ENCODE results near the gene PRKAB1.

DNA sequence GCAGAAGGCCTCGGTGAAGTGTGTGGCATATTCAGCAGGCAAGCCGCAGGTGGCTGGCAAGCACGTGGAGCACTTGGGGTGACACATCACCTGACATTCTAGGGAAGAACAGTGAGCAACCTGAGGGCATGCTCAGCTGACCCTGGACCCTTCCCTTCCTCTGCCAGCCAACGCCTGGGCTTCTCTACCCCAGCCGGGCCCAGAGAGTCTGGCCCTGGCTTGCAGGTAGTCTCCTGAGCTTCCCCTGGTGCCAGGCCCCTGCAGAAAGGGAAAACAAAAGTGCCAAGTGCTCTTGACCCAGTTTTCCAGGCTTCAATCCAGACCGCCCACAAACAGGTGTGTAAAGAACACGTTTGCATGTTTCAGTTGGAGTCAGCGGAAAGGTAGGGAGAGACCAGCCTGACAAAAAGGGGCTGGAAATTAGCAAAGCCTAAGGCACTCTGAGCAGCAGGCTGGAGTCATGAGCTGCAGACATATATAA, 45.7 kb downstream of the PRKAB1 start:
- TF ChIP-seq, protein P1, sequence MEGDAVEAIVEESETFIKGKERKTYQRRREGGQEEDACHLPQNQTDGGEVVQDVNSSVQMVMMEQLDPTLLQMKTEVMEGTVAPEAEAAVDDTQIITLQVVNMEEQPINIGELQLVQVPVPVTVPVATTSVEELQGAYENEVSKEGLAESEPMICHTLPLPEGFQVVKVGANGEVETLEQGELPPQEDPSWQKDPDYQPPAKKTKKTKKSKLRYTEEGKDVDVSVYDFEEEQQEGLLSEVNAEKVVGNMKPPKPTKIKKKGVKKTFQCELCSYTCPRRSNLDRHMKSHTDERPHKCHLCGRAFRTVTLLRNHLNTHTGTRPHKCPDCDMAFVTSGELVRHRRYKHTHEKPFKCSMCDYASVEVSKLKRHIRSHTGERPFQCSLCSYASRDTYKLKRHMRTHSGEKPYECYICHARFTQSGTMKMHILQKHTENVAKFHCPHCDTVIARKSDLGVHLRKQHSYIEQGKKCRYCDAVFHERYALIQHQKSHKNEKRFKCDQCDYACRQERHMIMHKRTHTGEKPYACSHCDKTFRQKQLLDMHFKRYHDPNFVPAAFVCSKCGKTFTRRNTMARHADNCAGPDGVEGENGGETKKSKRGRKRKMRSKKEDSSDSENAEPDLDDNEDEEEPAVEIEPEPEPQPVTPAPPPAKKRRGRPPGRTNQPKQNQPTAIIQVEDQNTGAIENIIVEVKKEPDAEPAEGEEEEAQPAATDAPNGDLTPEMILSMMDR (conservative IDR thresholded peaks at IDR 0.05; ENCODE audit: low read depth in 2 of 2) = no peak
- TF ChIP-seq POLR2AphosphoS5 (IDR thresholded peaks at IDR 0.05; ENCODE audit: low read depth) (no peak), EZH2phosphoT487 (IDR thresholded peaks at IDR 0.05; ENCODE audit: unreplicated experiment) (no peak), EZH2 (IDR thresholded peaks at IDR 0.05; ENCODE audit: low read depth, unreplicated experiment) (no peak), JUNB (IDR thresholded peaks at IDR 0.05; ENCODE audit: unreplicated experiment) (no peak), STAT1 (IDR thresholded peaks at IDR 0.05; ENCODE audit: unreplicated experiment) (no peak), CREB1 (CRISPR knock-in tag; IDR thresholded peaks at IDR 0.05; ENCODE audit: low read depth) (no peak), ZNF114 (CRISPR knock-in tag; IDR thresholded peaks at IDR 0.05) (no peak)
- TF ChIP-seq, protein P2, sequence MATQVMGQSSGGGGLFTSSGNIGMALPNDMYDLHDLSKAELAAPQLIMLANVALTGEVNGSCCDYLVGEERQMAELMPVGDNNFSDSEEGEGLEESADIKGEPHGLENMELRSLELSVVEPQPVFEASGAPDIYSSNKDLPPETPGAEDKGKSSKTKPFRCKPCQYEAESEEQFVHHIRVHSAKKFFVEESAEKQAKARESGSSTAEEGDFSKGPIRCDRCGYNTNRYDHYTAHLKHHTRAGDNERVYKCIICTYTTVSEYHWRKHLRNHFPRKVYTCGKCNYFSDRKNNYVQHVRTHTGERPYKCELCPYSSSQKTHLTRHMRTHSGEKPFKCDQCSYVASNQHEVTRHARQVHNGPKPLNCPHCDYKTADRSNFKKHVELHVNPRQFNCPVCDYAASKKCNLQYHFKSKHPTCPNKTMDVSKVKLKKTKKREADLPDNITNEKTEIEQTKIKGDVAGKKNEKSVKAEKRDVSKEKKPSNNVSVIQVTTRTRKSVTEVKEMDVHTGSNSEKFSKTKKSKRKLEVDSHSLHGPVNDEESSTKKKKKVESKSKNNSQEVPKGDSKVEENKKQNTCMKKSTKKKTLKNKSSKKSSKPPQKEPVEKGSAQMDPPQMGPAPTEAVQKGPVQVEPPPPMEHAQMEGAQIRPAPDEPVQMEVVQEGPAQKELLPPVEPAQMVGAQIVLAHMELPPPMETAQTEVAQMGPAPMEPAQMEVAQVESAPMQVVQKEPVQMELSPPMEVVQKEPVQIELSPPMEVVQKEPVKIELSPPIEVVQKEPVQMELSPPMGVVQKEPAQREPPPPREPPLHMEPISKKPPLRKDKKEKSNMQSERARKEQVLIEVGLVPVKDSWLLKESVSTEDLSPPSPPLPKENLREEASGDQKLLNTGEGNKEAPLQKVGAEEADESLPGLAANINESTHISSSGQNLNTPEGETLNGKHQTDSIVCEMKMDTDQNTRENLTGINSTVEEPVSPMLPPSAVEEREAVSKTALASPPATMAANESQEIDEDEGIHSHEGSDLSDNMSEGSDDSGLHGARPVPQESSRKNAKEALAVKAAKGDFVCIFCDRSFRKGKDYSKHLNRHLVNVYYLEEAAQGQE (IDR thresholded peaks at IDR 0.05; ENCODE audit: unreplicated experiment) = no peak
- TF ChIP-seq, protein P3, sequence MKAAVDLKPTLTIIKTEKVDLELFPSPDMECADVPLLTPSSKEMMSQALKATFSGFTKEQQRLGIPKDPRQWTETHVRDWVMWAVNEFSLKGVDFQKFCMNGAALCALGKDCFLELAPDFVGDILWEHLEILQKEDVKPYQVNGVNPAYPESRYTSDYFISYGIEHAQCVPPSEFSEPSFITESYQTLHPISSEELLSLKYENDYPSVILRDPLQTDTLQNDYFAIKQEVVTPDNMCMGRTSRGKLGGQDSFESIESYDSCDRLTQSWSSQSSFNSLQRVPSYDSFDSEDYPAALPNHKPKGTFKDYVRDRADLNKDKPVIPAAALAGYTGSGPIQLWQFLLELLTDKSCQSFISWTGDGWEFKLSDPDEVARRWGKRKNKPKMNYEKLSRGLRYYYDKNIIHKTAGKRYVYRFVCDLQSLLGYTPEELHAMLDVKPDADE (IDR thresholded peaks at IDR 0.05) = no peak

Data from GM23338 (cell line).